ENCODE measurements around the gene ERBB2. TPM values are rescaled to one million over a fixed set of nuclear protein-coding genes. Genes with fewer than 3 reads are reported as not detected.
"Not testable (repeated sequence)": the region's sequence is repeated elsewhere in the genome, so short reads cannot be mapped to it uniquely, and the experiment has no call there.

ERBB2 gene
- total RNA-seq, 1 donor from 2014 or later, result 20.1 TPM

DNA sequence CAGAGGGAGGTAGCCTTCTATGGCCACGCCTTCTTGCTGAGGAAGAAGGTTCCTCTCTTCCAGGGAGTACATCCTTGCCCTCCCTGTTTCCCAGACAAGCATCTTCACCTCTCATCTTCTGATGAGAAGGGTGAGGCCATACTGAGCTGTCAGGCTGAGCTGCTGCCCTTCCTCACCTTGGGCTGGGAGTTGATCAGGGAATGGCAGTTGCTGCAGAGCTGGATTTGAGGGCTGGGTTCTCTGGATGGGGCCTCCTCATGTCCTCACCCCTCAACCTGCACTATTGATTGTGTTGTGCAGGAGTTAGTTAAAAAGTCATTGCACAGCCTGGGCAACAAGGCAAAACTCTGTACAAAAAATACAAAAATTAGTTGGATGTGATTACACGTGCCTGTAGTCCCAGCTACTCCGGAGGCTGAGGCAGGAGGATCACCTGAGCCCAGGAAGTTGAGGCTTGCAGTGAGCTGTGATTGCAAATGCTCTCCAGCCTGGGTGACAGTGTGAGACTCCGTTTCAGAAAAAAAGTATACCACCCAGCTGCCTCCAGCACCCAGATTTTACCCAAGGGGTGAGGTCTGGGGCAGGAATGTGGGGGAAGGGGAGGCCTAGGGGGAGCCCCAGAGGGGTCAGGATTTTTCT lies 2.0 kb downstream of the ERBB2 start:
- DNase-seq (ENCODE audit: extremely low read depth, low read depth, low spot score), result no peak

DNA sequence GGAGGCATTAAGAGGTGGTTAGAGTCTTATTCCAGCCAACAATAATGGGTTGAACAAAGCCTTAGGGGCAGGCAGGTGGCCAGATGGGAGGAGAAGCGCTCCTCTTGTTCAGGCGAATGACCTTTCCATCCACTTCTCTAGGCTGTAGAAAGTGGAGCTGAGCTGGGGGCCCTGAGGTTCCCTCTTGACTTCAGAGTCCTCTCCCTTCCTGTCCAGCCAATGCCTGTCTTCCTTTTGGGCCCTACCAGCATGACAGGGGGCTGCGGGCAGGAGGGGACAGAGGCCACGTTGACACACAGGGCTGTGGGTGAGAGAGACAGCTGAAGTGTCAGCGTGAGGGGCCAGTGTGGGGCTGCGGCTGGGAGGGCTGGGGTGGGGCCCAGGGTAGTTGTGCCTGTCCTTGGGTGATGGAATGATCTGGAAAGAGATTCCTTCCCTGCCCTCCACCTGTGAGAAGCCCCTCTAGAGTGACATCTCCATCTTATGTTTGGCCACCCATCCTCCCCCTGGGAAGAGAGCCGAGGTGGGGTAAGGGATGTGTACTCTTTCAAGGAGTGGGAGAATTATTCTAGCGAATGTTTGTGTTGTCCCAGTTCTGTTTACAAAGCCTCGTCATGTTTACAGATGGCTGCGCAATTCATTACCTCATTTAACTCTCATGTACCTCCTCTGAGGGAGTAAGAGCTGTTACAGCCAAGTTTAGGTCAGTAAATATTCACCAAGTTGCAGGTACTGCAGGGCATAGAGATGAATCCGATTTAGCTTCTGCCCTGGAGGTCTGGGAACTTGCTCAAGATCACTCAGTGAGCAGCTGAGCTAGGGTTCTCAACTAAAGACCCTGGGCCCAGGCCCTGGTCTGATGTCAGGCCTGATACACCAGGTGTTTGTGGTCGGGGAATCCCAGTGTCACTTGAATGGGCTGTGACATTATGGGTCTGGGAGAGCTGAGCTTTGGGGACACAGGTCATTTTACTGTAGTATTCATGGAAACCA lies 3.3 kb downstream of the ERBB2 start:
- DNase-seq (ENCODE audit: extremely low read depth, low read depth, low spot score), result no peak

DNA sequence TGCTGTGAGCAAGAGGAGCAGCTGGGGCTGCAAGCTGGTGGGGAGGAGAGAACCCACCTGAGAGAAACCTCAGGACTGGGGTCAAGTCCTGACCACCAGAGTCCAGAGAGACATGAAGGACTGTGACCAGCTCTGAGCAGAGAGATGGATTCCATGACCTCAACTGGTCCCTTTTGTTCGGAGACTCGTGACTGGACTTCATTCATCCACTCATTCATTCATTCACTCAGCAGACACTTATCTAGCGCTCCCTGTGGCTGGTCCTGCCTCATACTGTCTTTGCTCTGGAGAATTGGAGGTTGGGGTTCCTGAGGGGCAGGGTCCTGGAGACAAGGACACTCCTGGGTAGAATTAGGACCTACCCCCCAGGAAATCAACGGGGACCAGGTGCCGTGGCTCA lies 4.0 kb downstream of the ERBB2 start:
- DNase-seq (ENCODE audit: extremely low read depth, low read depth, low spot score), result no peak

DNA sequence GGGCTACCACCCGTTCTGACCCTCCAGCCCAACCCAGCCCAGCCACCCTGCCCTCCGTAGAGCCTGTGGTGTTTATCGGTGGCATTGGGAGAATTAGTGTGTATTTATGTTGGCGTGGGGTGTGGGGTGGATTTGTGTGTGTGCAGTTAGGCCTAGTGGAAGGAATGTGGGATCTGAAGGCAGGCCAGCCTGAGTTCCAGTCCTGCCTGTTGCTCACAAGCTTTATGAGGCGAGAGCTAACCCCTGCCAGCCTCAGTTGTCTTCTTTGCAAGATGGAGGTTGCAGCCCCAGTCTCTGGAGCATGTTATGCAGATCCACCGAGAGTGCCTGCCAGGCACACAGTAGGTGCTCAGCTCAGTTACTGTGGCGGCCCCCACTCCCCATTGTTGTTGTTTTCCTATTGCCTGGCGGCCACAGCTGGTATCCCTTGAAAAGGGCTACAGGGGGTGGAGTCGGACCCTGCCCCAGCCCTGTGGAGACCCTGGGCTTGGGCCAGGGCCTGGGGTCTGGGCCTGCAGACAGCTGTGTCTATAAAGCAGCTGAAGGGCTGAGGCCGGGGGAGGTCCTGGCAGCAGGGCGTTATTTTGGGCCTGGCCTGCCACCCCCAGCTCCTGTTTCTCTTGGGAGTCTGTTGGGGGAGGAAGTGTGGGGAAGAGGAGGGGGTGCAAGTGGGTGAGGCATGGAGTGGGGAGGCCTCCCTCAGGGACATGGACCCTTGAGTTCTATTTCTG lies 5.1 kb downstream of the ERBB2 start:
- no peak for DNase-seq (ENCODE audit: extremely low read depth, low read depth, low spot score)

DNA sequence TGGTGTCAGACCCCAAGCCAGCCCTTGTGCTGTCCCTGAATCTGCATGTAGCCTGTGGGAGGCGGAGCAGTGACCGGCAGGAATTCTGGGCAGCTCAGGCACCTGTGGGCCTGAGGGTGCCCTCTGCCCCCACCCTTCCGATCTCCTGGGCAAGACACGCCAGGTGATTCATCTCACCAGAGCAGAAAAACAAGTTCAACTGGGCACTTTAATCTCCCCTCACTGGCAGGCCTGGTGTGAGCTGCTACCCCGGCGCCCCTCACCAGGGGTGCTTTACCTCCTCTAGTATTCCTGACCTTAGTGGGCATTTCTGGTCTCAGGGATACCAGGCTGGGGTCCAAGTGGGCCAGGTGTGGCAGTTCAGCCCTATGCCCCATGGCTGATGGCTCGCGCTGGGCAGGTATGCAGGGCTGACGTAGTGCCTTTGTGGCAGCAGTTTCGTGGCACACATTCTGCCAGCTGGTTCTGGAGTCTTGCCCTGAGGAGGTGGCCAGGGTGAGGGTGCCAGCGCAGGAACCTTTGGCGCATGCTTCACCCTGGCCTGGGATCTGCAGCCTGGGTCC lies 6.0 kb downstream of the ERBB2 start:
- DNase-seq (ENCODE audit: extremely low read depth, low read depth, low spot score), result no peak

DNA sequence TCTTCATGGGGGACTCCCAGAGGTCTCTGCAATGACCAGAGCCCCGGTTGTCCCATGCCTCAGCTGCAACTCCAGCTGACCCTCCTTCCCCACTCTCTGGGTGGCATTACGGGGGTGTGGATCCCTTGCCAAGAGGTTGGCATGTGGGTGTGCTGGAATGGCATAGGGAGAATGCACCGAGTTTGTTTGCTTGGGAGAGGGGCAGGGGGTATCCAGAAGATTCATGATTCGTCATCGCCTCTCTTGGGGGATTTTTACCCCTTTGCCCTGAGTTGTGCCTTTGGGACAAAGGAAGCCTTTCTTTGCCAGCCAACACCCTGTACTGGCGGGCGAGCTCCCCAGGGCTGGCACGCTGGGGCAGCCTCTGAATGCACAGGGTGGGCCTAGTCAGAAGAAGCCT lies 6.5 kb downstream of the ERBB2 start:
- DNase-seq (ENCODE audit: extremely low read depth, low read depth, low spot score), result no peak

DNA sequence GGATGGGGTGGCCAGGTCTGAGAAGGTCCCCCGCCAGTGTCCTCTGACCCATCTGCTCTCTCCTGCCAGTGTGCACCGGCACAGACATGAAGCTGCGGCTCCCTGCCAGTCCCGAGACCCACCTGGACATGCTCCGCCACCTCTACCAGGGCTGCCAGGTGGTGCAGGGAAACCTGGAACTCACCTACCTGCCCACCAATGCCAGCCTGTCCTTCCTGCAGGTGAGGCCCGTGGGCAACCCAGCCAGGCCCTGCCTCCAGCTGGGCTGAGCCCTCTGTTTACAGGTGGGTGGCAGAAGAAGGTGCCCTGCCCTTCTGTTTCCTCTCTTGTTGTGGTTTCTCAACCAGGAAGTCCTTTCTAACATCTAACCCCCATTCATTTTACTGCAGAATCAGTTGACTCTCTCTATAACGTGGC lies 7.1 kb downstream of the ERBB2 start:
- DNase-seq (ENCODE audit: extremely low read depth, low read depth, low spot score), result no peak

DNA sequence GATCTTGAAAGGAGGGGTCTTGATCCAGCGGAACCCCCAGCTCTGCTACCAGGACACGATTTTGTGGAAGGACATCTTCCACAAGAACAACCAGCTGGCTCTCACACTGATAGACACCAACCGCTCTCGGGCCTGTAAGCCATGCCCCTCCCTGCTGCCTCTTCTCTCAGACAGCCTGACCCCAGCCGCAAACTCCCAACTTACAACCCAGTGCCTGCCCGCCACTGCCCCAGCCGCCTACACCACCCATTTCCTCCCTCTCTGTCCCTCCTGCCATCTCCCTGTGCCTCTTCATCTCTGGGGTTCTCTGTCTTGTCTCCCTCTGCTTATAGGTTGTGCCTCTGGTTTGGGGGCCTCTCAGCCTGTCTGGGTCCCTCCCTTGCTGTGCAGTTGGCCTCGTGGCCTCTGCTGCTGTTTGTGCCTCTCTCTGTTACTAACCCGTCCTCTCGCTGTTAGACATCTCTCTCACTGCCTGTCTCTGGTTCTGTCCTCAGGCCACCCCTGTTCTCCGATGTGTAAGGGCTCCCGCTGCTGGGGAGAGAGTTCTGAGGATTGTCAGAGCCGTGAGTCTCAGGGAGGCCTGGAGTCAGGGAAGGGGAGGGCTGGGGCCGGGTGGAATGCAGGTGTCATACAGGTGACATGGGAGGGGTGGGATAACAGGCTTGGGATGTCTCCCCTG lies 9.6 kb downstream of the ERBB2 start:
- no peak for DNase-seq (ENCODE audit: extremely low read depth, low read depth, low spot score)

DNA sequence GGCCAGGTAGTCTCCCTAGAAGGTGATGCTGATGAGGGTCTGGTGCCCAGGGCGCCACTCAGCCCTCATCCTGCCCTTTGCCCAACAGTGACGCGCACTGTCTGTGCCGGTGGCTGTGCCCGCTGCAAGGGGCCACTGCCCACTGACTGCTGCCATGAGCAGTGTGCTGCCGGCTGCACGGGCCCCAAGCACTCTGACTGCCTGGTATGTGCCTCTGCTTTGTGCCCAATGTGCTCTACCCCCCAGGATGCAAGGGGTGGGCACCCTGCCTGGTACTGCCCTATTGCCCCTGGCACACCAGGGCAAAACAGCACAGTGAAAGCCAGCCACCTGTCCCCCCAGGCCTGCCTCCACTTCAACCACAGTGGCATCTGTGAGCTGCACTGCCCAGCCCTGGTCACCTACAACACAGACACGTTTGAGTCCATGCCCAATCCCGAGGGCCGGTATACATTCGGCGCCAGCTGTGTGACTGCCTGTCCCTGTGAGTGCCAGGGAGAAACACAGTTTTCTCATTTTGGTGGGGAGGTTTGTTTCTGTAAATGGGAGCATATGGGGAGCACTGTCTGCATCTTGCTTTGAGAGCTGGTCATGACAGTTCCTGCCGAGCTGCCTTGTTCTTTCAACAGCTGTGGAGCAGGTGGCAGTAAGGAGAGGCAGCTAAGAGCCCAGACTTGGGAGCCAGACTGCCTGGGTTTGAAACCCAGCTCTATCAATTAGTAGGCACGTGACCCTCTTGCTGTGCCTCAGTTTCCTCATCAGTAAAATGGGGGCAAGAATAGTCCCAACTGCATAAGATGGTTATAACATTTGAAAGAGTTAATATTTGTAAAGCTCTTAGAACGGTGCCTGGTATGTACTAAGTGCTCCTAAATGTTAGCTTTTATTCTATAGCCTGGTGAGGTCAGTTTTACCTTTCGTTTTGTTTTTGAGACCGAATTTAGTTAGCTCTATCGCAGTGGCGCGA lies 10.4 kb downstream of the ERBB2 start:
- DNase-seq (ENCODE audit: extremely low read depth, low read depth, low spot score), result no peak

DNA sequence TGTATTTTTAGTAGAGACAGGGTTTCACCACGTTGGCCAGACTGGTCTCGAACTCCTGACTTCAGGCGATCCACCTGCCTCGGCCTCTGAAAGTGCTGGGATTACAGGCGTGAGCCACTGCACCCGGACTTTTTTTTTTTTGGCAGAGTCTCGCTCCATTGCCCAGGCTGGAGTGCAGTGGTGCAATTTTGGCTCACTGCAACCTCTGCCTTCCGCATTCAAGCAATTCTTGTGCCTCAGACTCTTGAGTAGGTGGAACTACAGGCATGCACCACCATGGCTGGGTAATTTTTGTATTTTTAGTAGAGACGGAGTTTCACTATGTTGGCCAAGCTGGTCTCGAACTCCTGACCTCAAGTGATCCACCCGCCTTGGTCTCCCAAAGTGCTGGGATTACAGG lies 11.2 kb downstream of the ERBB2 start:
- not testable (repeated sequence) for DNase-seq (ENCODE audit: extremely low read depth, low read depth, low spot score)

DNA sequence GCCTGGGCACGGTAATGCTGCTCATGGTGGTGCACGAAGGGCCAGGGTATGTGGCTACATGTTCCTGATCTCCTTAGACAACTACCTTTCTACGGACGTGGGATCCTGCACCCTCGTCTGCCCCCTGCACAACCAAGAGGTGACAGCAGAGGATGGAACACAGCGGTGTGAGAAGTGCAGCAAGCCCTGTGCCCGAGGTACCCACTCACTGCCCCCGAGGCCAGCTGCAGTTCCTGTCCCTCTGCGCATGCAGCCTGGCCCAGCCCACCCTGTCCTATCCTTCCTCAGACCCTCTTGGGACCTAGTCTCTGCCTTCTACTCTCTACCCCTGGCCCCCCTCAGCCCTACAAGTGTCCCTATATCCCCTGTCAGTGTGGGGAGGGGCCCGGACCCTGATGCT lies 12.0 kb downstream of the ERBB2 start:
- DNase-seq (ENCODE audit: extremely low read depth, low read depth, low spot score), result no peak

DNA sequence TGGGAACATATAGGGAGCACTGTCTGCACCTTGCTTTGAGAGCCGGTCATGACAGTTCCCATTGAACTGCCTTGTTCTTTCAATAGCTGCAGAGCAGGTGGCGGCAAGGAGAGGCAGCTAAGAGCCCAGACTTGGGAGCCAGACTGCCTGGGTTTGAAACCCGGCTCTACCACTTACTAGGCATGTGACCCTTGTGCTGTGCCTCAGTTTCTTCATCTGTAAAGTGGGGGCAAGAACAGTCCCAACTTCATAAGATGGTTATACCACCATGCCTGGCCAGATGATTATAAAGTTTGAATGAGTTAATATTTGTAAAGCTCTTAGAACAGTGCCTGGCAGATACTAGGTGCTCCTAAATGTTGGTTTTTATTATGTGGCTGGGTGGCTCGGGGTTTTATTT lies 14.4 kb downstream of the ERBB2 start:
- no peak for DNase-seq (ENCODE audit: extremely low read depth, low read depth, low spot score)

DNA sequence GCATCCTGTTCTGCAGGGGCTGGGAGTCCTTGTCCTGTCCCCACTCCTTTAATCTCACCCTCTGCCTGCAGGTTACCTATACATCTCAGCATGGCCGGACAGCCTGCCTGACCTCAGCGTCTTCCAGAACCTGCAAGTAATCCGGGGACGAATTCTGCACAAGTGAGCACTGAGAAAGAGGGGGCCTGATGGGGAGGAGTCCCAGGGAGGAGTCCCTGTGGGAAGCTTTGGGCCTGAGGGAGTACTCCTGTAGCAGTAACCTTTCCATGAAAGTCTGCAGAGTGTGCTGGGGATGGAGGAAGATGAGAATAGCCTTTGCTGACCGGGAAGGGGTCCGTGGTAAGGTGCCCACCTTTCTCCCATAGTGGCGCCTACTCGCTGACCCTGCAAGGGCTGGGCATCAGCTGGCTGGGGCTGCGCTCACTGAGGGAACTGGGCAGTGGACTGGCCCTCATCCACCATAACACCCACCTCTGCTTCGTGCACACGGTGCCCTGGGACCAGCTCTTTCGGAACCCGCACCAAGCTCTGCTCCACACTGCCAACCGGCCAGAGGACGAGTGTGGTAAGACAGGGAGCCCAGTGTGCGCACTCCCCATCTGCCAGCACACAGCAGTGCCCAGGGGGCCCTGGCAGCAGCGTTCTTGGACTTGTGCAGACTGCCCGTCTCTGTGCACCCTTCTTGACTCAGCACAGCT lies 15.7 kb downstream of the ERBB2 start:
- no peak for DNase-seq (ENCODE audit: extremely low read depth, low read depth, low spot score)

DNA sequence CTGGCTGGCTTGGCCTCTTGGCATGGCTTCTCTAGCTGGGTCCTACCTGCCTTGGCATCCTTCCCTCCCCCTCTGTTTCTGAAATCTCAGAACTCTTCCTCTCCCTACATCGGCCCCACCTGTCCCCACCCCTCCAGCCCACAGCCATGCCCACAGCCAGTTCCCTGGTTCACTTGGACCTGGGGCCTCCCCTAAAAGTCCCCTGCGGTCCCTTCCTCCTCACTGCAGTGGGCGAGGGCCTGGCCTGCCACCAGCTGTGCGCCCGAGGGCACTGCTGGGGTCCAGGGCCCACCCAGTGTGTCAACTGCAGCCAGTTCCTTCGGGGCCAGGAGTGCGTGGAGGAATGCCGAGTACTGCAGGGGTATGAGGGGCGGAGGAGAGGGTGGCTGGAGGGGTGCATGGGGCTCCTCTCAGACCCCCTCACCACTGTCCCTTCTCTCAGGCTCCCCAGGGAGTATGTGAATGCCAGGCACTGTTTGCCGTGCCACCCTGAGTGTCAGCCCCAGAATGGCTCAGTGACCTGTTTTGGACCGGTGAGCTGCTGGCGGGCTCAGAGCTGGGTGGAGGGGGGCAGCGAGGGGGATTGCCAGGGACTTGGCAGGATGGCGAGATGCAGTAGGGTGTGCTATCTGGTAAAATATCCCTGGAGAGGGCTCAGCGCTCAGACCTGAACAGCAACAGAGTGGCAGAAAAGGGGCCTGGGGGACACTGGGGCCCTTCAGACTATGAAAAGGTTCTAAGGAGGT lies 16.4 kb downstream of the ERBB2 start:
- DNase-seq (ENCODE audit: extremely low read depth, low read depth, low spot score), result no peak

DNA sequence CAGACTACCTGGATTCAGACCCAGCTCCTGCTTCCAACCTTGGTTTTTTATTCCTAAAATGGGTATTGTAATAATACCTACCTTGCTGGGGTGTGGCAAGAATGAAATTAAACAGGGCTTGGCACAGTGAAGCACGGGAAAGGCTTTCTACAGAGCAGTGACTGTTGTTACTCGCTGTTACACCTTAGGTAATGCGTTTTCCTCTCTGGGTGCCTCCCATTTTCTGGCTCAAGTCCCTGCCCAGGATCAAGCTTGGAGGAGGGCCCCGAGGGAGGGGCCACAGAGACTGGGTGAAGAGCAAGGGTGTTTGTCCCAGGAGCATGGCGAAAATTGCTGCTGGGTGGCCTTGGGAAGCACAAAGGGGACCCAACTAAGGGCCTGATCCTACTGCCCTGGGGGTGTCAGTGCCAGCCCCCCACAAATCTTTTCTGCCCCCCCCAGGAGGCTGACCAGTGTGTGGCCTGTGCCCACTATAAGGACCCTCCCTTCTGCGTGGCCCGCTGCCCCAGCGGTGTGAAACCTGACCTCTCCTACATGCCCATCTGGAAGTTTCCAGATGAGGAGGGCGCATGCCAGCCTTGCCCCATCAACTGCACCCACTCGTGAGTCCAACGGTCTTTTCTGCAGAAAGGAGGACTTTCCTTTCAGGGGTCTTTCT lies 17.1 kb downstream of the ERBB2 start:
- DNase-seq (ENCODE audit: extremely low read depth, low read depth, low spot score), result no peak

DNA sequence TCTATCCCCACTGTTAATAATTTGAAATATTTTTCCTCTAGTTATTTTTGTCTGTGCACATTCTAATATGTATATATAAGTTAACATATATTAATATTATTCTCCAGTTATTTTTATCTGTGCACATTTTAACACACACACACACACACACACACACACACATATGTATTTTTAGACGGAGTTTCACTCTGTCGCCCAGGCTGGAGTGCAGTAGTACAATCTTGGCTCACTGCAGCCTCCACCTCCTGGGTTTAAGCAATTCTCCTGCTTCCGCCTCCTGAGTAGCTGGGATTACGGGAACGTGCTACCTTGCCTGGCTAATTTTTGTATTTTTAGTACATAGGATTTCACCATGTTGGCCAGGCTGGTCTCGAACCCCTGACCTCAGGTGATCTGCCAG lies 17.8 kb downstream of the ERBB2 start:
- DNase-seq (ENCODE audit: extremely low read depth, low read depth, low spot score), result no peak

DNA sequence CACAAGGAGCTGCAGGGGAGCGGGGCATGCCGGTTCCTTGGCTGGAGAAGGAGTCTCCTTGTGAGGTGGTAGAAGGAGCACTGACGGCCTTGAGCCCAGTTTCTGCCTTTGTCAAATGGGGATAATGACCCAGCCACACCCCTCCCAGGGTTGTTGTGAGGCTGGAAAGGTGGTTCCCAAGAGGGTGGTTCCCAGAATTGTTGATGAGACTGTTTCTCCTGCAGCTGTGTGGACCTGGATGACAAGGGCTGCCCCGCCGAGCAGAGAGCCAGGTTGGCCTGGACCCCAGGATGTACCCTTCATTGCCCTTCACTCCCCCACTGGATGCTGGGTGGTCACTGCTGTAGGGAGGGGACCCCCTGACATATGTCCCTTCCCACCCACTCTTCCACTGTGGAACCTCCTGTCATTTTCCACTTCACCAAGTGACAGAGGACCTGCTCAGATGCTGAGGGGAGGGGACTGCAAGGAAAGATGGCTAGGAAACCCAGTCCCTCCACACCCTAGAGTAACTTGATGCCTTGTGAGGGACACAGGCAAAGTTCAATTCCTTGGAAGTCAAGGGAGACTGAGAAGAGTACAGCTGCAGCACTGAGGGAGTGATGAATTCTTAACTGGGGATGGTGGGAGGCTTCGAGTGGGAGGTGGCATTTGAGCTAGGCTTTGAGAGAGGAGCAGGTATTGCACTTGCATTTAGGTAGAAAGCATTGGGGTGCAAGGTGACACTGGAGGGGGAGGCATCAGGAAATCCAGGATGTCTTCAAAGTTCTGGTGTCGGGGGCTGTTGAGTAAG lies 19.9 kb downstream of the ERBB2 start:
- no peak for DNase-seq (ENCODE audit: extremely low read depth, low read depth, low spot score)

Measured in glomerular endothelial cell (primary cell).